Psoas muscle (tissue), 8 donors: ENCODE results near the gene HNRNPF. TPM values are rescaled to one million over a fixed set of nuclear protein-coding genes. Genes with fewer than 3 reads are reported as not detected.
"Not testable (repeated sequence)": the region's sequence is repeated elsewhere in the genome, so short reads cannot be mapped to it uniquely, and the experiment has no call there.

Experiments used
- ATAC-seq, 4 donors: fragments of 200-7000 bp; cut with Tn5 transposase; one replicate each; pipeline ENCODE4 v1.9.1; 2020; ENCODE audit warnings: moderate library complexity in 3 of 4, mild to moderate bottlenecking in 2 of 4
- DNase-seq, 2 donors: peaks; one replicate each; pipeline ENCODE4 v3.0.0-alpha.2; 2020
- H3K27ac ChIP-seq: fragments of 200-600 bp; one replicate; pipeline ENCODE4 v1.8.0; 2022
- H3K27me3 ChIP-seq, 3 donors: fragments of 200-600 bp in 1 of 3; one replicate each; pipeline versions ENCODE4 v1.6.1 to v1.8.0; 2013 to 2022; ENCODE audit warnings: low read length in 2 of 3, mild to moderate bottlenecking in 2 of 3, moderate library complexity in 1 of 3; ENCODE audit not compliant: insufficient read depth in 3 of 3
- H3K36me3 ChIP-seq, 2 donors: fragments of 200-600 bp in 1 of 2; one replicate each; pipeline versions ENCODE4 v1.6.1 to v1.8.0; 2013 to 2022; ENCODE audit warnings: low read depth in 1 of 2, mild to moderate bottlenecking in 1 of 2, moderate library complexity in 1 of 2; ENCODE audit not compliant: insufficient read depth in 1 of 2
- H3K4me1 ChIP-seq: fragments of 200-600 bp; one replicate; pipeline ENCODE4 v1.8.0; 2022
- H3K4me3 ChIP-seq: fragments of 200-600 bp; one replicate; pipeline ENCODE4 v1.8.0; 2022; ENCODE audit warnings: mild to moderate bottlenecking
- H3K9me3 ChIP-seq: fragments of 200-600 bp; one replicate; pipeline ENCODE4 v1.8.0; 2022
- WGBS, 3 donors: extraction: QIAGEN DNeasy Blood & Tissue Kit; methylation state at CpG; one replicate each; pipeline versions ENCODE4 v1.1.6 to v1.1.7; 2013; 5-methylcytosine and 5-hydroxymethylcytosine counted together
- intact Hi-C, 2 donors: fragments of 100-400 bp; cut with DNase I; formaldehyde crosslinking; loops; one replicate each; pipeline versions ENCODE4 v1.11.0 to v1.14.2; 2022
- polyA plus RNA-seq, 3 donors: library from polyadenylated mRNA; stranded (reverse); fragments of 200-250 nt; gene quantifications; one replicate each; pipeline ENCODE4 v1.2.3, GENCODE V29; 2013
- total RNA-seq, 4 donors: library from RNA; stranded (reverse); fragmentation: NEBNext Ultra II Directional in 2 of 4; extraction: Animal tissue kit (Norgen Biotek cat#: 25700) in 2 of 4; gene quantifications; one replicate each; pipeline versions ENCODE4 v1.2.1 to v1.2.4, GENCODE V29; 2021 to 2023
- TF ChIP-seq, protein P1 (sequence below): fragments of 200-600 bp; IDR thresholded peaks from one replicate; pipeline ENCODE4 v1.8.0; 2022; ENCODE audit warnings: antibody characterized with exemption
- donor health status: healthy with polysubstance abuse.
- donor health status: DM: no; HTN: no; CAD: no; lungs with moderate emphysema.
- donor health status: Bipolar disorder and iron deficiency.
- donor health status: healthy.
- donor health status: DM: yes; HTN: yes; CAD: no.
- donor health status: DM: no; HTN: no; CAD: no.
- donor health status: DM: no; HTN: no; CAD: no.
- donor health status: DM: yes; HTN: yes; CAD: no.

Gene HNRNPF
- total and polyA plus RNA-seq, 7 donors = 62.1 to 154 (median 89.7) TPM

DNA sequence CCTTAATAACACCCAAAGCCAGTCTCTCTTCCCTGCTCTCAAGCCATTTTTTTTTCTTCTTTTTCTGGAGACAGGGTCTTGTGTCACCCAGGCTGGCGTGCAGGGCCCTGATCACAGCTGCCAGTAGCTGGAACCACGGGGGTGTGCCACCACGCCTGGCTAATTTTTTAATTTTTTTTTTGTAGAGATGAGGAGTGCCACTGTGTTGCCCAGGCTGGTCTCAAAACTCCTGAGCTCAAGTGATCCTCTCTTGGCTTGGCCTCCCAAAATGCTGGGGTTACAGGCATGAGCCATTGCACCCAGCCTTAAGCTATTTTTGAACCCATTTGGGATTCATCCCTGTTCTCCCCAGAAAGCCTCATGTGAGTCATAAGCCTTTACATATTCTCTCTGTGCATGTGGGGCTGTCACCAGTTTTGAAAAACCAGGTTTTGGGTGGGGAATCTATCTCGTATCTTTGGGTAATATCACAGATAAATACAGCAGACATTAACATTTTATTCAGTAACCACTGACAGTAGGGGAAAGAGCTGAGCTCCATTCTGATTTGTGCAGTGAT is 43.4 kb upstream of the HNRNPF start:
- DNase-seq (no peak), ATAC-seq (no peak)
- no peak overlapping the region for H3K4me3 ChIP-seq
- H3K9me3 ChIP-seq = no peaks in the 10 kb centered on the region
- TF ChIP-seq, protein P1, sequence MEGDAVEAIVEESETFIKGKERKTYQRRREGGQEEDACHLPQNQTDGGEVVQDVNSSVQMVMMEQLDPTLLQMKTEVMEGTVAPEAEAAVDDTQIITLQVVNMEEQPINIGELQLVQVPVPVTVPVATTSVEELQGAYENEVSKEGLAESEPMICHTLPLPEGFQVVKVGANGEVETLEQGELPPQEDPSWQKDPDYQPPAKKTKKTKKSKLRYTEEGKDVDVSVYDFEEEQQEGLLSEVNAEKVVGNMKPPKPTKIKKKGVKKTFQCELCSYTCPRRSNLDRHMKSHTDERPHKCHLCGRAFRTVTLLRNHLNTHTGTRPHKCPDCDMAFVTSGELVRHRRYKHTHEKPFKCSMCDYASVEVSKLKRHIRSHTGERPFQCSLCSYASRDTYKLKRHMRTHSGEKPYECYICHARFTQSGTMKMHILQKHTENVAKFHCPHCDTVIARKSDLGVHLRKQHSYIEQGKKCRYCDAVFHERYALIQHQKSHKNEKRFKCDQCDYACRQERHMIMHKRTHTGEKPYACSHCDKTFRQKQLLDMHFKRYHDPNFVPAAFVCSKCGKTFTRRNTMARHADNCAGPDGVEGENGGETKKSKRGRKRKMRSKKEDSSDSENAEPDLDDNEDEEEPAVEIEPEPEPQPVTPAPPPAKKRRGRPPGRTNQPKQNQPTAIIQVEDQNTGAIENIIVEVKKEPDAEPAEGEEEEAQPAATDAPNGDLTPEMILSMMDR = no peak
- H3K27ac ChIP-seq = no peak overlapping the region
- no peaks in the 10 kb centered on the region for H3K27me3 ChIP-seq
- H3K36me3 ChIP-seq = no peaks in the 10 kb centered on the region
- WGBS, 3 donors = 58 to 63% (median 58%) methylated on average over 4 of the region's 4 CpGs
- intact Hi-C loops = no loop called here
- H3K4me1 ChIP-seq = peaks cover 17% of the 10 kb centered on the region

DNA sequence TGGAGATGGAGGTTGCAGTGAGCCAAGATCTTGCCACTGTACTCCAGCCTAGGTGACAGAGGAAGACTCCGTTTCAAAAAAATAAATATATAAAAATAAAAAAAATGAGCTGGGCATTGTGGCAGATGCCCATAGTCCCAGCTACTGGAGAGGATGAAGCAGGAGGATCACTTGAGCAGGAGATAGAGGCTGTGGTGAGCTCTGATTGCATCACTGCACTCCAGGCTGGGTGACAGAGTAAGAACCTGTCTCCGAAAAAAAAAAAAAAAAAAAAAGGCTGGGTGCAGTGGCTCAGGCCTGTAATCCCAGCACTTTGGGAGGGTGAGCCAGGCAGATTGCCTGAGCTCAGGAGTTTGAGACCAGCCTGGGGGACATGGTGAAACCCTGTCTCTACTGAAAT is 39.8 kb upstream of the HNRNPF start:
- intact Hi-C loops = no loop called here
- Histone ChIP-seq H3K36me3 (no peaks in the 10 kb centered on the region), H3K27ac (no peak overlapping the region), H3K4me3 (no peak overlapping the region), H3K4me1 (peaks cover under 1% of the 10 kb centered on the region), H3K9me3 (no peaks in the 10 kb centered on the region), H3K27me3 (no peaks in the 10 kb centered on the region)
- DNase-seq = no peak
- no peak for ATAC-seq
- TF ChIP-seq, protein P1 = no peak
- 80 to 89% (median 88%) methylated on average over 2 of the region's 2 CpGs for WGBS, 3 donors

DNA sequence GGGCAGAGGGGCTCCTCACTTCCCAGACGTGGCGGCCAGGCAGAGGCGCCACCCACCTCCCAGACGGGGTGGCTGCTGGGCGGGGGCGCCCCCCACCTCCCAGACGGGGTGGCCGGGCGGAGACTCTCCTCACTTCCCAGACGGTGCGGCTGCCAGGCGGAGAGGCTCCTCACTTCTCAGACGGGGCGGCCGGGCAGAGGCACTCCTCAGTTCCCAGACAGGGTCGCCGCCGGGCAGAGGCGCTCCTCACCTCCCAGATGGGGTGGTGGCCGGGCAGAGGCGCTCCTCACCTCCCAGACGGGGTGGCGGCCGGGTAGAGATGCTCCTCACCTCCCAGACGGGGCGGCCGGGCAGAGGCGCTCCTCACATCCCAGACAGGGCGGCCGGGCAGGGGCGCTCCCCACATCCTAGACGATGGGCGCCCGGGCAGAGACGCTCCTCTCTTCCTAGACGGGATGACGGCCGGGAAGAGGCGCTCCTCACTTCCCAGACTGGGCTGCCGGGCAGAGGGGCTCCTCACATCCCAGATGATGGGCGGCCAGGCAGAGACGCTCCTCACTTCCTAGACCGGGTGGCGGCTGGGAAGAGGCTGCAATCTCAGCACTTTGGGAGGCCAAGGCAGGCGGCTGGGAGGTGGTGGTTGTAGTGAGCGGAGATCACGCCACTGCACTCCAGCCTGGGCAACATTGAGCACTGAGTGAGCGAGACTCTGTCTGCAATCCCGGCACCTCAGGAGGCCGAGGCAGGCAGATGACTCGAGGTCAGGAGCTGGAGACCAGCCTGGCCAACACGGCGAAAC is 37.4 kb upstream of the HNRNPF start:
- H3K9me3 ChIP-seq, H3K27me3 ChIP-seq, ATAC-seq, DNase-seq, H3K4me3 ChIP-seq, H3K27ac ChIP-seq, intact Hi-C loops, H3K36me3 ChIP-seq, H3K4me1 ChIP-seq: not testable (repeated sequence)
- WGBS, 3 donors = 94 to 98% (median 97%) methylated on average over 47 to 53 of the region's 53 CpGs

DNA sequence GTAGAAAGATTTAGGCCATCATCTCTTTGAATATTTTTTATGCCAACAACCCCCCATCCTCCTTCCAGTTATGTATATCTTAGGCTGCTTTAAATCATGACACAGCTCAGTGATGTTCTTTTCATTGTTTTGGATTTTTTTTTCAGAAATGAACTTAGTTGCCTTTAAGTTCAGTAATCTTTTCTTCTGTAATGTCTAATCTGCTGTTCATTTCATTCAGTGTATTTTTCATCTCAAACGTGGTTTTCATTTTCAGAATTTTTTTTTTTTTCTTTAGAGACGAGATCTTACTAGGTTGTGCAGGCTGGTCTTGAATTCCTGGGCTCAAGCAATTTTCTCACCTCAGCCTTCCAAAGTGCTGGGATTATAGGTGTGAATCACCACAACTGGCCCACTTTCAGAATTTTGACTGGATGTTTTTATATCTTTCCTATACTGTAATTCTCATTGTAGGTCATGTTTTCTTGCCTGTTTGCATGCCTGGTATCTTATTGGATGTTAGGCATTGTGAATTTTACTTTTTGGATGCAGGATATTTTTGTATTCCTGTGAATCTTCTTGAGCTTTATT is 36.0 kb upstream of the HNRNPF start:
- no peaks in the 10 kb centered on the region for H3K4me1 ChIP-seq
- 88 to 93% (median 90%) methylated on average over 2 of the region's 2 CpGs for WGBS, 3 donors
- ATAC-seq (no peak), DNase-seq (no peak)
- intact Hi-C loops = no loop called here
- no peaks in the 10 kb centered on the region for H3K9me3 ChIP-seq
- H3K27me3 ChIP-seq = no peaks in the 10 kb centered on the region
- no peak overlapping the region for H3K27ac ChIP-seq
- no peaks in the 10 kb centered on the region for H3K36me3 ChIP-seq
- TF ChIP-seq, protein P1 = no peak
- H3K4me3 ChIP-seq = no peak overlapping the region

DNA sequence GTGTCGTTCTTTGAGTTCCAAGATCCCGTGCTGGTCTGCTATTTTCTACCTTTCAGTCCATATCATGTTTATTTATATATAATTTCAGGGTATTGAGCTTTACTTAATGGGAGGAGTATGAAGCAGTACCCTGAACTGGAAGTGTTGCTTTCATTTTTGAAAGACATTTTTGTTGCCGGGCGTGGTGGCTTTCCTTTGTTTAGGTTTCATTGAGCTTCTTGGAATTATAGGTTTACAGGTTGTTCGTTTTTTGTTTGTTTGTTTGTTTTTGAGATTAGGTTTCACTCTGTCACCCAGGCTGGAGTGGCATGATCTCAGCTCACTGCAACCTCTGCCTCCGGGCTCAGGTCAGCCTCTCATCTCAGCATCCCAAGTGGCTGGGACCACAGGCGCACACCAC is 35.3 kb upstream of the HNRNPF start:
- 85 to 94% (median 92%) methylated on average over 7 of the region's 7 CpGs for WGBS, 3 donors
- ATAC-seq (no peak), DNase-seq (no peak)
- intact Hi-C loops = no loop called here
- TF ChIP-seq, protein P1 = no peak
- H3K27me3 ChIP-seq = no peaks in the 10 kb centered on the region
- no peak overlapping the region for H3K27ac ChIP-seq
- H3K4me1 ChIP-seq = no peaks in the 10 kb centered on the region
- H3K4me3 ChIP-seq = no peak overlapping the region
- H3K36me3 ChIP-seq = no peaks in the 10 kb centered on the region
- no peaks in the 10 kb centered on the region for H3K9me3 ChIP-seq
